Liver (tissue), 9 donors: Measurements from ENCODE around the gene MOV10L1. TPM values are rescaled to one million over a fixed set of nuclear protein-coding genes. Genes with fewer than 3 reads are reported as not detected.
A peak's percentile ranks its signal among the peaks of the same experiment; 100 is the strongest.

ENCODE experiments used
- DNase-seq: peaks from one replicate; pipeline ENCODE4 v3.0.0-alpha.2; 2017; ENCODE audit warnings: low spot score
- H3K27ac ChIP-seq, 2 donors: one replicate each; pipeline ENCODE4 v1.7.0; 2013; ENCODE audit warnings: inconsistent platforms in 2 of 2, low read length in 2 of 2, control low read depth in 1 of 2, low read depth in 1 of 2, mild to moderate bottlenecking in 1 of 2
- H3K27me3 ChIP-seq, 4 donors: one replicate each; pipeline versions ENCODE4 v1.6.1 to v1.7.0; 2013; ENCODE audit warnings: low read length in 3 of 4, inconsistent platforms in 1 of 4, mild to moderate bottlenecking in 1 of 4, moderate library complexity in 1 of 4; ENCODE audit not compliant: control insufficient read depth in 4 of 4, insufficient read depth in 4 of 4
- H3K36me3 ChIP-seq, 4 donors: one replicate each; pipeline versions ENCODE4 v1.6.1 to v1.7.0; 2013; ENCODE audit warnings: low read length in 3 of 4, mild to moderate bottlenecking in 3 of 4, low read depth in 1 of 4, moderate library complexity in 1 of 4; ENCODE audit not compliant: control insufficient read depth in 4 of 4, insufficient read depth in 3 of 4
- H3K4me1 ChIP-seq, 4 donors: one replicate each; pipeline versions ENCODE4 v1.6.1 to v1.7.0; 2013; ENCODE audit warnings: low read length in 3 of 4, mild to moderate bottlenecking in 3 of 4, moderate library complexity in 1 of 4; ENCODE audit not compliant: control insufficient read depth in 4 of 4, insufficient read depth in 4 of 4
- H3K4me3 ChIP-seq, 3 donors: one replicate each; pipeline versions ENCODE4 v1.6.1 to v1.7.0; 2013; ENCODE audit warnings: low read length in 3 of 3, control low read depth in 1 of 3, low read depth in 1 of 3, mild to moderate bottlenecking in 1 of 3
- H3K9ac ChIP-seq, 2 donors: one replicate each; pipeline ENCODE4 v1.7.0; 2013; ENCODE audit warnings: low read length in 2 of 2, mild to moderate bottlenecking in 2 of 2, moderate library complexity in 2 of 2, control low read depth in 1 of 2, low read depth in 1 of 2
- H3K9me3 ChIP-seq, 4 donors: one replicate each; pipeline versions ENCODE4 v1.6.1 to v1.7.0; 2013; ENCODE audit warnings: low read length in 3 of 4; ENCODE audit not compliant: control insufficient read depth in 4 of 4
- ATF3 ChIP-seq: IDR thresholded peaks from 2 replicates; pipeline ENCODE4 v1.6.1; 2016; ENCODE audit warnings: antibody characterized with exemption
- CTCF ChIP-seq: fragments of 150-350 bp; IDR thresholded peaks from 2 replicates; pipeline ENCODE4 v1.5.1; 2017; ENCODE audit warnings: improper control_type of control experiment, low read depth, low read length; ENCODE audit not compliant: missing input control
- EGR1 ChIP-seq, 2 donors: IDR thresholded peaks; 2 replicates each; pipeline ENCODE4 v1.6.1; 2016 to 2018; ENCODE audit warnings: antibody characterized with exemption in 2 of 2, low read depth in 2 of 2
- FOXA1 ChIP-seq: IDR thresholded peaks from 2 replicates; pipeline ENCODE4 v1.6.1; 2016; ENCODE audit warnings: antibody characterized with exemption
- GABPA ChIP-seq, 2 donors: IDR thresholded peaks in 1 of 2; conservative IDR thresholded peaks in 1 of 2; 2 replicates each; pipeline ENCODE4 v1.6.1; 2016; ENCODE audit warnings: antibody characterized with exemption in 2 of 2, mild to moderate bottlenecking in 1 of 2, moderate library complexity in 1 of 2
- HNF4A ChIP-seq, 2 donors: conservative IDR thresholded peaks; 2 replicates each; pipeline ENCODE4 v1.6.1; 2016; ENCODE audit warnings: antibody characterized with exemption in 2 of 2, mild to moderate bottlenecking in 2 of 2
- HNF4G ChIP-seq: IDR thresholded peaks from 2 replicates; pipeline ENCODE4 v1.6.1; 2016; ENCODE audit warnings: antibody characterized with exemption
- JUND ChIP-seq, 2 donors: IDR thresholded peaks; 2 replicates each; pipeline ENCODE4 v1.6.1; 2016; ENCODE audit warnings: antibody characterized with exemption in 2 of 2
- MAX ChIP-seq: IDR thresholded peaks from 2 replicates; pipeline ENCODE4 v1.6.1; 2016; ENCODE audit warnings: antibody characterized with exemption
- NR2F2 ChIP-seq: IDR thresholded peaks from 2 replicates; pipeline ENCODE4 v1.6.1; 2016; ENCODE audit warnings: antibody characterized with exemption
- RAD21 ChIP-seq, 2 donors: IDR thresholded peaks; 2 replicates each; pipeline ENCODE4 v1.6.1; 2016; ENCODE audit warnings: antibody characterized with exemption in 2 of 2, mild to moderate bottlenecking in 2 of 2
- REST ChIP-seq: IDR thresholded peaks from 2 replicates; pipeline ENCODE4 v1.6.1; 2016; ENCODE audit warnings: antibody characterized with exemption, mild to moderate bottlenecking
- RXRA ChIP-seq, 2 donors: IDR thresholded peaks; 2 replicates each; pipeline ENCODE4 v1.6.1; 2017 to 2018; ENCODE audit warnings: antibody characterized with exemption in 2 of 2, mild to moderate bottlenecking in 1 of 2
- SP1 ChIP-seq: IDR thresholded peaks from 2 replicates; pipeline ENCODE4 v1.6.1; 2018; ENCODE audit warnings: antibody characterized with exemption, mild to moderate bottlenecking
- TAF1 ChIP-seq: conservative IDR thresholded peaks from 2 replicates; pipeline ENCODE4 v1.6.1; 2016; ENCODE audit warnings: antibody characterized with exemption, mild to moderate bottlenecking
- YY1 ChIP-seq: IDR thresholded peaks from 2 replicates; pipeline ENCODE4 v1.6.1; 2016; ENCODE audit warnings: antibody characterized with exemption, mild to moderate bottlenecking
- ZBTB33 ChIP-seq: IDR thresholded peaks from 2 replicates; pipeline ENCODE4 v1.6.1; 2016; ENCODE audit warnings: antibody characterized with exemption
- WGBS: extraction: QIAGEN DNeasy Blood & Tissue Kit; methylation state at CpG from one replicate; pipeline ENCODE4 v1.1.7; 2013; 5-methylcytosine and 5-hydroxymethylcytosine counted together
- polyA plus RNA-seq, 2 donors: library from polyadenylated mRNA; stranded (reverse) in 1 of 2; unstranded in 1 of 2; fragments of 200-250 nt in 1 of 2; fragments of >200 nt in 1 of 2; fragmentation: Nextera tagmentation in 1 of 2; extraction: Ambion mirVana in 1 of 2; gene quantifications; one replicate each; pipeline versions ENCODE4 v1.2.1 to v1.2.3, GENCODE V29; 2013 to 2015
- total RNA-seq, 2 donors: library from RNA; depleted of rRNA; stranded (reverse); fragments of >200 nt; gene quantifications; one replicate each; pipeline ENCODE4 v1.2.3, GENCODE V29; 2014
- donor health status: healthy.
- donor health status: healthy.
- donor health status: healthy.
- donor health status: healthy.
- donor health status: healthy.

The MOV10L1 gene
- total and polyA plus RNA-seq, 4 donors = 0.07 to 0.47 (median 0.17) TPM

- Histone ChIP-seq H3K27ac (peak overlapping the region; percentile 87 to 90), H3K9me3 (no peaks in the 10 kb centered on the region), H3K27me3 (no peaks in the 10 kb centered on the region), H3K4me3 (no peak overlapping the region), H3K4me1 (peaks cover 24 to 65% (median 53%) of the 10 kb centered on the region in 4 donors), H3K36me3 (peaks cover 0 to 17% (median 0%) of the 10 kb centered on the region in 4 donors), H3K9ac (no peak overlapping the region)
- 69% methylated on average over 20 of the region's 20 CpGs for WGBS
- DNase-seq = no peak
- TF ChIP-seq CTCF (no peak), ATF3 (no peak), FOXA1 (no peak), RXRA (IDR thresholded peaks at IDR 0.05) (no peak), HNF4G (no peak), EGR1 (IDR thresholded peaks at IDR 0.05; ENCODE audit: low read depth in 2 of 2) (no peak), RAD21 (IDR thresholded peaks at IDR 0.05) (no peak), YY1 (no peak), JUND (IDR thresholded peaks at IDR 0.05) (no peak), REST (no peak), ZBTB33 (no peak), NR2F2 (no peak), MAX (no peak), TAF1 (no peak), HNF4A (conservative IDR thresholded peaks at IDR 0.05) (no peak), GABPA (IDR thresholded peaks at IDR 0.05 in 1 of 2, conservative IDR thresholded peaks at IDR 0.05 in 1 of 2) (no peak), SP1 (no peak)
These were observed 99.5 kb downstream of the MOV10L1 start for GRCh38 chr22:50189184-50189848.
